LNCaP clone FGC (cell line): ENCODE measurements around the gene TECTB.

Source experiments
- DNase-seq: peaks from one replicate; pipeline ENCODE4 v3.0.0-alpha.2; 2011; ENCODE audit warnings: low read depth
- H3K4me3 ChIP-seq: 2 replicates; pipeline ENCODE4 v1.5.1; 2011; ENCODE audit warnings: mild to moderate bottlenecking, low read depth, low read length, control low read depth
- CTCF ChIP-seq: IDR thresholded peaks from 2 replicates; pipeline ENCODE4 v1.5.1; 2012; ENCODE audit warnings: mild to moderate bottlenecking; ENCODE audit not compliant: control insufficient read depth, insufficient read depth; ENCODE audit errors: extremely low read depth

TECTB gene

GRCh38 chr10:112344261-112344660, 61.1 kb downstream of the TECTB start:
- no peak for DNase-seq
- TF ChIP-seq CTCF: no peak
- H3K4me3 ChIP-seq: no peak overlapping the region

GRCh38 chr10:112345202-112345601, 62.0 kb downstream of the TECTB start:
- no peak for TF ChIP-seq CTCF
- DNase-seq: no peak
- H3K4me3 ChIP-seq: no peak overlapping the region

- H3K4me3 ChIP-seq: no peak overlapping the region
Observed at GRCh38 chr10:112345743-112346142, 62.5 kb downstream of the TECTB start.

GRCh38 chr10:112346774-112347173, 63.6 kb downstream of the TECTB start:
- no peak for TF ChIP-seq CTCF
- DNase-seq: no peak
- no peak overlapping the region for H3K4me3 ChIP-seq

More at GRCh38 chr10:112345743-112346142, 62.5 kb downstream of the TECTB start:
- no peak for TF ChIP-seq CTCF
- DNase-seq: no peak

- no peak overlapping the region for H3K4me3 ChIP-seq
- no peak for DNase-seq
- TF ChIP-seq CTCF: no peak
Observed at GRCh38 chr10:112347709-112348671, 64.8 kb downstream of the TECTB start.

- no peak overlapping the region for H3K4me3 ChIP-seq
- DNase-seq: no peak
- TF ChIP-seq CTCF: no peak
Observed at GRCh38 chr10:112348759-112349158, 65.6 kb downstream of the TECTB start.
